Activated B cell treated with CpG ODN at 0.5 μM for 24 hours (primary cell): ENCODE measurements around the gene TENT4A. TPM values are rescaled to one million over a fixed set of nuclear protein-coding genes. Genes with fewer than 3 reads are reported as not detected.

Experiments
- ATAC-seq: fragments of 200-7000 bp; cut with Tn5 transposase; one replicate; pipeline ENCODE4 v1.10.0; 2021; ENCODE audit warnings: low read depth, mild to moderate bottlenecking, moderate library complexity
- CTCF ChIA-PET: fragments of 350-600 bp; sonication (Branson Sonifier 250); formaldehyde crosslinking; loops from one replicate; lab custom pipeline; 2021; ENCODE audit warnings: antibody characterized with exemption; lab: Charles Lee
- POLR2A ChIA-PET: fragments of 350-600 bp; sonication (Branson Sonifier 250); formaldehyde crosslinking; loops from one replicate; lab custom pipeline; 2021; ENCODE audit warnings: antibody characterized with exemption; lab: Charles Lee
- DNase-seq: peaks from one replicate; pipeline ENCODE4 v3.0.0; 2022
- H3K27ac Mint-ChIP-seq: one replicate; pipeline ENCODE4 v1.8.0; 2020; ENCODE audit warnings: mixed read lengths
- H3K27me3 Mint-ChIP-seq: one replicate; pipeline ENCODE4 v1.8.0; 2021; ENCODE audit warnings: mixed read lengths
- H3K36me3 Mint-ChIP-seq: one replicate; pipeline ENCODE4 v1.8.0; 2021; ENCODE audit warnings: low read depth, mixed read lengths
- H3K4me1 Mint-ChIP-seq: one replicate; pipeline ENCODE4 v1.8.0; 2021; ENCODE audit warnings: mixed read lengths
- H3K4me3 Mint-ChIP-seq: one replicate; pipeline ENCODE4 v1.8.0; 2020; ENCODE audit warnings: mild to moderate bottlenecking, mixed read lengths
- H3K9me3 Mint-ChIP-seq: one replicate; pipeline ENCODE4 v1.8.0; 2020; ENCODE audit warnings: mixed read lengths
- CTCF ChIP-seq: fragments of 200-600 bp; IDR thresholded peaks from one replicate; pipeline ENCODE4 v1.8.0; 2022; ENCODE audit warnings: antibody characterized with exemption, mild to moderate bottlenecking
- intact Hi-C: fragments of 100-400 bp; cut with micrococcal nuclease; formaldehyde crosslinking; loops from one replicate; pipeline ENCODE4 v1.15.1; 2024
- total RNA-seq: library from RNA; stranded (reverse); gene quantifications from 2 replicates; pipeline ENCODE4 v1.2.3, GENCODE V29; 2022

Gene TENT4A
- total RNA-seq, 1 donor from 2014 or later = 51.2 TPM

GRCh38 chr5:6759401-6759800 lies 46.2 kb downstream of the TENT4A start:
- ATAC-seq (no peak), DNase-seq (no peak)
- intact Hi-C loops = no loop called here
- ChIA-PET CTCF (no interaction called here), POLR2A (no interaction called here)
- no peak for TF ChIP-seq CTCF
- Mint-ChIP-seq H3K36me3 (peaks cover 42% of the 10 kb centered on the region), H3K9me3 (no peaks in the 10 kb centered on the region), H3K27me3 (no peaks in the 10 kb centered on the region), H3K27ac (no peak overlapping the region), H3K4me1 (no peaks in the 10 kb centered on the region), H3K4me3 (no peak overlapping the region)

- Mint-ChIP-seq H3K9me3 (no peaks in the 10 kb centered on the region), H3K4me1 (no peaks in the 10 kb centered on the region), H3K4me3 (no peak overlapping the region), H3K27ac (no peak overlapping the region), H3K27me3 (no peaks in the 10 kb centered on the region), H3K36me3 (peaks cover 37% of the 10 kb centered on the region)
- ChIA-PET CTCF (no interaction called here), POLR2A (no interaction called here)
- TF ChIP-seq CTCF = no peak
- ATAC-seq (no peak), DNase-seq (no peak)
- intact Hi-C loops = no loop called here
These were observed 46.8 kb downstream of the TENT4A start for GRCh38 chr5:6759983-6760382.

GRCh38 chr5:6760686-6761085 lies 47.5 kb downstream of the TENT4A start:
- ChIA-PET POLR2A (no interaction called here), CTCF (no interaction called here)
- intact Hi-C loops = no loop called here

GRCh38 chr5:6761333-6761732 lies 48.1 kb downstream of the TENT4A start:
- H3K27ac Mint-ChIP-seq = no peak overlapping the region
- POLR2A ChIA-PET = no interaction called here
- no peak overlapping the region for H3K4me3 Mint-ChIP-seq
- no peak for DNase-seq
- intact Hi-C loops = no loop called here
- H3K9me3 Mint-ChIP-seq = no peaks in the 10 kb centered on the region
- CTCF ChIA-PET = interaction anchor here (1.6 kb wide), 1 partner anchor 16 kb away, joined by 4 read pairs; no protein-coding TSS in a partner anchor
- peaks cover 24% of the 10 kb centered on the region for H3K36me3 Mint-ChIP-seq
- no peaks in the 10 kb centered on the region for H3K4me1 Mint-ChIP-seq
- no peak for TF ChIP-seq CTCF
- no peak for ATAC-seq
- H3K27me3 Mint-ChIP-seq = no peaks in the 10 kb centered on the region

More at GRCh38 chr5:6760686-6761085, 47.5 kb downstream of the TENT4A start:
- ATAC-seq (no peak), DNase-seq (no peak)
- no peak for TF ChIP-seq CTCF
- Mint-ChIP-seq H3K4me3 (no peak overlapping the region), H3K36me3 (peaks cover 31% of the 10 kb centered on the region), H3K9me3 (no peaks in the 10 kb centered on the region), H3K27me3 (no peaks in the 10 kb centered on the region), H3K27ac (no peak overlapping the region), H3K4me1 (no peaks in the 10 kb centered on the region)

- no peak for TF ChIP-seq CTCF
- DNase-seq (no peak), ATAC-seq (no peak)
- Mint-ChIP-seq H3K27ac (no peak overlapping the region), H3K36me3 (peaks cover 18% of the 10 kb centered on the region), H3K4me3 (no peak overlapping the region), H3K4me1 (no peaks in the 10 kb centered on the region), H3K27me3 (no peaks in the 10 kb centered on the region), H3K9me3 (no peaks in the 10 kb centered on the region)
- intact Hi-C loops = no loop called here
- ChIA-PET CTCF (interaction anchor here (1.6 kb wide), 1 partner anchor 17 kb away, joined by 4 read pairs; no protein-coding TSS in a partner anchor), POLR2A (no interaction called here)
These were observed 48.9 kb downstream of the TENT4A start for GRCh38 chr5:6762116-6762515.
